ENCODE measurements around the gene B3GALT5.

The B3GALT5 gene

DNA sequence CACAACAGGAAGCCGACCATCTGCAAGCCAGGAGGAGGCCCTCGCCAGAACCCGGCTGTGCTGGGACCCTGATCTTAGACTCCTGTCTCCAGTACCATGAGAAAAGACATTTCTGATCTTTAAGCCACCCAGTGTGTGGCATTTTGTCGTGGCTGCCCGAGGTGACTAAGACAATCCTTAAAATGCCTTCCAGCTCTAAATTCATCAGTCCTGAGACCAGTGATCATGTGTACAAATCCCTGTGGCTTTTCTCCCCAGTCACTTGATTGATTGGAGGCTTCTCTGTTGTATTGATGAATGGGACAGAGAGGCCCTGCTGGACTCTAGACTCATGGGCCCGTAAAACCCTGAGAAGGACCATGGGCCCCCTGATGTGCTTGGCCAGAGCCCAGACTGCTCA, 36.1 kb downstream of the B3GALT5 start:
- no peak for DNase-seq

DNA sequence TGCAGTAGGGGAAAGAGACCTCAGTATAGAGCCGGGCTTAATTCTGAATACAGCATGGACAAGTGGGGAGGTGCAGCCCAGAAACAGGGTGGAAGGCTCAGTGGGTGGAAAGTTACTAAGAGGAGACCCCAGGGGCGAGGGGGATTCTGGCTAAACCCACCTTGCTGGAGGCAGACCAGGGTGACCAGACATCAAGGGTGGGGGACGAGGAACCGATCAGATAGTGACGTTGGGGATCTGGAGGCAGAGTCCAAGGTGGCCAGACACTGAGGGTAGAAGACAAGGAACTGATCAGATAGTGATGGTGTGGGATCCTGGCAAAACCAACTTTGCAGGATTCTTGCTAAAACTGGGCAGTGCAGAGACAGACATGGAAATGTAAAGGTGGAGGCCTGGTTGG, 36.8 kb downstream of the B3GALT5 start:
- DNase-seq, result no peak

DNA sequence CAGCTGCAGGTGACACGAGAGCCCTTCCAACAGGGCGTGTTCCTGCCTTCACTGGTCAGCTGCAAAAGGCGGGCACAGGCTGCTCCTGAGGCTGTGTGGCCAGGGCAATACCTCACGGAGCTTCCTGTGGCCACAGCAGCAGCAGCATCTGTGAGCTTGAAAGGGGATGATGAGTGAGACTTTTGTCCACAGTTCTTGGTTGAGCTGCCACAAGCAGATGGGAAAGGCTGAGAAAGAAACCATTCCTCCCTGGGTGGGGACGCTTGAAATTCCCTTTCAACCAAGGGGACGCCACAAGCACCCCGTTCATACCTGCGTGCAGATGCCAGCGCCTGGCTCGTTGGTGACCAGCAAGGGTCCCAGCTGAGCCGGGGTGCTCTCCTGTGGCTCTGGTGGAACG, 37.6 kb downstream of the B3GALT5 start:
- DNase-seq, result no peak

DNA sequence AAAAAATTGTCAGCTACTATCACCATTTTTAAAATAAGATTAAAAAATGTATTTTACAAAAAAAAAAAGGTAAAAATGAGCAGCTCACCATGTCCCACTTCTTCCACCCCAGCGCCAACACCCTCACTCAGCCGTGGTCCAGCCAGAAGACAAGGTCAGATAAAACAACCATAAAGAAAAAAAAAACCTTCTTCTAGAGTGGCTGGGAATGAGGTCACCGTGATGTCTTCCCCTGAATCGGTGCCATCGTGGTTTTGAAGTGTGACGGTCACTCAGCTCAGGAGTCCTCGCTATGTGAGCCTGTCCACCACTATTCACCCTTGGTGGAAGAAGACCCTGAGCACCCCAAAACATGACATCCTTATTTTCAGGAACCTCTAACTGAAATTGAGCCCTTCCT, 38.1 kb downstream of the B3GALT5 start:
- no peak for DNase-seq

DNA sequence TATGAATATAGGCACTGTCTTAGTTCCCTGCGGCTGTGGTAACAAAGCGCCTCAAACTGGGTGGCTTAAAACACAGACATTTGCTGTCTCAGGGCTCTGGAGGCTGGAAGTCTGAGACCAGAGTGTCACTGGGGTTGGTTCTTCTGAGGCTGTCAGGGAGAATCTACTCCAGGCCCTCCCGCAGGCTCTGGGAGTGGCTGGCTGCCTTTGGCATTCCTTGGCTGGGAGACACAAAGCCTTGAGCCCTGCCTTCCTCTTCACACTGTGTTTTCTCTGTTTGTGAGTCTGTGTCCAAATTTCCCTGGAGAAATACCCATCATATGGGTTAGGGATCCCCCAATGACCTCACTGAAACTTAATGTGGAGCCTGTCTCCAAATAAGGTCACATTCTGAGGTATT, 38.5 kb downstream of the B3GALT5 start:
- no peak for DNase-seq

DNA sequence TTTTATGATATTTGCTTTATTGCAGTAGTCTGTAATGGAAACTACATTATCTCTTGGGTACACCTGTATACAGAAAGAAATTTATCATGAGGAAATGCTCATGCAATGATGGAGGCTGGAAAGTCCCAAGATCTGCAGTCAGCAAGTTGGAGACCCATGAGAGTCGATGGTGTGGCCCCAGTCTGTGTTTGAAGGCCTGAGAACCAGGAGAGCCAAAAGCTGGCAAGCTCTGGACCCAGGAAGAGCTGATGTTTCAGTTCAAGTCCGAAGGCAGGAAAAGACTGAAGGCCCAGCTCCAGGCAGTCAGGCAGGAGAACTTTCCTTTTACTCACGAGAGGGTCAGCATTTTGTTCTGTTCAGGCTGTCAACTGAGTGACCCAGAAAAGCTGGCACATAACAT, 42.2 kb downstream of the B3GALT5 start:
- DNase-seq, result no peak

DNA sequence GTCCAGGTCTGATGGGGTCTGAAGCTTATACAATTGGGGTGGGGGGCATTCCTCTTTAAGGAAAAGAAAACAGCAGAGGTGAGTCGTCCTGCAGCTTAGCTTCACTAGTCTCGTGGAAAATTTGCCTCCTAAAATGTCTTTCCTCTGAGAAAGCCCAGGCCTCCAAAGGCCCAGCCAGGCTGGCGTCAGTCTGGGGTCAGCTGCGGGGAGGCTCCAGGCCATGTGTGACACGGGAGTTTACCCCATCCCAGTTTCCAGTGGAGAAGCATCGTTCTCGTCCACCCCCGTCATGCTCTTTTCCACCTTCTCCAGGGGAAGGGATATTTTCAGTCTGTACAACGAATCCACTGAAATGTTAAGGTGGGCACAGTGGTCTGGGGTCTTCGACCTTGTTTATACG, 42.8 kb downstream of the B3GALT5 start:
- DNase-seq, result no peak

DNA sequence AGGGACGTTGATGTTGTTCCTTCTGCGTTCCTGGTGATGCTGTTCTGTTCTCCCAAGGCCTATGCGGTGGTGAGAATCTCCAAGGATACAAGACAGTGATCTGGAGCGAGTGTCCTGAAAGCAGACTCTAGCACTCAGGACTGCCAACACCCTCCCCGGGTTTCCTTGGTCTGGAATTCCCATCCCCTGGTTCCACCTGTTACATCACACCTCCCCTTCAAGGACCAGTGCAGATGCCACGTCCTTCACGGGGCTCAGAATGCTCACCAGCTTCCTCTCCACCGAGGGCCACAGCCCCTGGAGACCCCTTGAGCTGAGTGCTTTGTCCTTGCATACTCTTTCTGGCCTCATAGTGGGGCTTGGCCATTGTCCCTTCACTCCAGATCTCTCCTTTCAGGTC, 43.5 kb downstream of the B3GALT5 start:
- DNase-seq, result no peak

DNA sequence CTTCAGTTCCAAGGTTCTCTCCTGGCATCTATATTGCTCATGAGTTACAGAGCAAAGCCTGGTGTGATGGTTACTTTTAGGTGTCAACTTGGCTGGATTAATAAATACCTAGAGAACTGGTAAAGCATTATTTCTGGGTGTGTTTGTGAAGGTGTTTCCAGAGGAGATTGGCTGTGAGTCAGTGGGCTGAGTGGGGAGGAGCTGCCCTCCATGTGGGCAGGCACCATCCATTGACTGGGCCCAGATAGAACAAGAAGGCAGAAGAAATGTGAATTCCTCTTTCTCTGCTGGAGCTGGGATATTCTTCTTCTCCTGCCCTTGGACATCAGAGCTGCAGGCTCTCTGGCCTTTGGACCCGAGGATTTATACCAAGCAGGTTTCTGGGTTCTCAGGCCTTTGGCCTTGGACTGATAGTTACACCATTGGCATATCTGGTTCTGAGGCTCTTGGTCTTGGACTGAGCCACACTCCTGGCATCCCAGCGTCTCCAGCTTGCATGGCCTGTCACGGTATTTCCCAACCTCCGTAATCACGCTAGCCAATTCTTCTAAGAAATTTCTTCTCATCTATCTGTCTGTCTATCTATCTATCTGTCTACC, 44.5 kb downstream of the B3GALT5 start:
- DNase-seq, result no peak

DNA sequence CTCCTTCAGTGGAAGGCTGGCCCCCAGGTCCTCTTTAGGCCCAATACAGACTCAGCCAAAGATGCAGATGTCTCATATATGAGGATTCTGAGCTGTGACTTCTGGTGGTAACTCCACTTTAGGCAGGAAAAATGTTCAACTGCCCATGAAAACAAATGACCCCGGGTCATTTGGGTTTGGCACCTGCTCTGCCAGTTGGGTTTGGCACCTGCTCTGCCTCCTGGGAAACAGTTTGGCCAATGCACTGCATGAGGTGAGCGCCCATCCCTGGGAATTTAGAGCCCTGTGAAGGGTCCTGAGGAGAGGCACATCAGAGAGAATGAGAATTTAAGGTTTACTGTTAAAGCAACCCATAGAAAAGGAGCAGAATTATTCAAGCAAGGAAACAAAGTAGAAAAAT, 45.3 kb downstream of the B3GALT5 start:
- no peak for DNase-seq

DNA sequence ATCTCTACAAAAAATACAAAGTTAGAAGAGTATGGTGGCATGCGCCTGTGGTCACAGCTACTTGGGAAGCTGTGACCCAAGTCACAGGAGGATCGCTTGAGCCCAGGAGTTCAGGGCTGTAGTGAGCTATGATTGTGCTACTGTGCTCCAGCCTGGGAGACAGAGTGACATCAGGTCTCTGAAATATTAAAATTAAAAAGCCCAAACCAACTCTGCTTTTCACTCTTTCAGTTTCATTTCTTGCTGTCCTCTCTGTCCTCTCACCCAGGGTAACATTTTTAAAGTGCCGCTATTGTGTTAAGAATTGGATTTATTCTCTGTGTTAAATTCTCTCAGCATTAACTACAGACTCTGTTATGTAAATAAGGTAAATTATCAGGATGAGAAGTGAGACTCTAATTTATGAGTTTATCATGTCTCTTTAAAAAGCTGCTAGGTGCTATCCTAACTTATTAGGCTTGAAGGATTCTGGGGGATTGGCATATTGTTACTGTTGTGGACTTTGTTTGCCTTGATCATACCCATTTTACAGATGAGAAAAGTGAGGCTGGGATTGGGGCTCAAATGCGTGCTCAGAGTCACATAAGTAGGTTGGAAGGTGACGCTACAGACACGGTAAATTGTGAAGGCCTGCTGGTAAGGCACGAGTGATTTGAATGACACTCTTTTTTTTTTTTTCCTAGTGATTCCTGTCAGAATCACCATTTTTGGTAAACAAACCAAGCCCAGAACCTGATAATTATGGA, 46.5 kb downstream of the B3GALT5 start:
- no peak for DNase-seq

DNA sequence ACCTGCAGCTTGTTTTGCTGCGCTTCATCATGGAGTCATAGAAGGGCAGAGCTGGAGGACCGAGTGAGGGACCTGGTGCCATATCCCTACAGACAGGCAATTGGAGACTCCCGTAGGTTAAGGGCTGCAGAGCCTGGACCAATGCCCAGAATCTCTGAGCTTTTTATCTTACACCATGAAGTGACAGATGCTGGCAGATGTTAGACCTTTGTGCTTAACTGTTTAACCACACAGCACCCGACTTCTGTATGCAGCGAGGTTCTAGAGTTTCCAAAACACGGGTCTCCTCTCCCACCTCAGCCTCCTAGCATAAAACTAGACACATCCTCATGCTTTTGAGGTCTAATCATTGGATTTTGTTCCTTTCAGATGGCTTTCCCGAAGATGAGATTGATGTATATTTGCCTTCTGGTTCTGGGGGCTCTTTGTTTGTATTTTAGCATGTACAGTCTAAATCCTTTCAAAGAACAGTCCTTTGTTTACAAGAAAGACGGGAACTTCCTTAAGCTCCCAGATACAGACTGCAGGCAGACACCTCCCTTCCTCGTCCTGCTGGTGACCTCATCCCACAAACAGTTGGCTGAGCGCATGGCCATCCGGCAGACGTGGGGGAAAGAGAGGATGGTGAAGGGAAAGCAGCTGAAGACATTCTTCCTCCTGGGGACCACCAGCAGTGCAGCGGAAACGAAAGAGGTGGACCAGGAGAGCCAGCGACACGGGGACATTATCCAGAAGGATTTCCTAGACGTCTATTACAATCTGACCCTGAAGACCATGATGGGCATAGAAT, 47.6 kb downstream of the B3GALT5 start:
- no peak for DNase-seq

DNA sequence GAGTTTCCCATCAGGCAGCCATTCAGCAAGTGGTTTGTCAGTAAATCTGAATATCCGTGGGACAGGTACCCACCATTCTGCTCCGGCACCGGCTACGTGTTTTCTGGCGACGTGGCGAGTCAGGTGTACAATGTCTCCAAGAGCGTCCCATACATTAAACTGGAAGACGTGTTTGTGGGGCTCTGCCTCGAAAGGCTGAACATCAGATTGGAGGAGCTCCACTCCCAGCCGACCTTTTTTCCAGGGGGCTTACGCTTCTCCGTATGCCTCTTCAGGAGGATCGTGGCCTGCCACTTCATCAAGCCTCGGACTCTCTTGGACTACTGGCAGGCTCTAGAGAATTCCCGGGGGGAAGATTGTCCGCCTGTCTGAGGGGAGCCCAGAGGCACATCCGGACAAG, 48.4 kb downstream of the B3GALT5 start:
- DNase-seq, result no peak

DNA sequence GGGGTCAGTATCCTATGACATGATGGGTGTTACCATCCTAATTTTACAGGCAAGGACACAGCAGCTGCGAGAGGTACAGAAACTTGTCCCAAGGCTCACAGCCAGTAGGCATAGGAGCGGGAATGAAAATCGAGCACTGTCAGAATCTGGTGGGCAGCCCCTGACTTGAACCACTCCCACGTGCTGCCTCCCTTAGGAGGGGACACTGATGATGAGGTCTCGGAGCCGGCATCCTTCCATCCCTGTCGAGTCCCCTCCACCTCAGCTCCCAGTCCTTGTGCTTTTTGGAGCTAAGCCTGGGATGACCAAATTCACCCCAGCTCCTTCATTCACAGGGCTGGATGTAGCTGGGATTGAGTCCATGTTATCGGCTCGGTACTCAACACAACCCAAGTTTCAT, 49.0 kb downstream of the B3GALT5 start:
- DNase-seq, result no peak

DNA sequence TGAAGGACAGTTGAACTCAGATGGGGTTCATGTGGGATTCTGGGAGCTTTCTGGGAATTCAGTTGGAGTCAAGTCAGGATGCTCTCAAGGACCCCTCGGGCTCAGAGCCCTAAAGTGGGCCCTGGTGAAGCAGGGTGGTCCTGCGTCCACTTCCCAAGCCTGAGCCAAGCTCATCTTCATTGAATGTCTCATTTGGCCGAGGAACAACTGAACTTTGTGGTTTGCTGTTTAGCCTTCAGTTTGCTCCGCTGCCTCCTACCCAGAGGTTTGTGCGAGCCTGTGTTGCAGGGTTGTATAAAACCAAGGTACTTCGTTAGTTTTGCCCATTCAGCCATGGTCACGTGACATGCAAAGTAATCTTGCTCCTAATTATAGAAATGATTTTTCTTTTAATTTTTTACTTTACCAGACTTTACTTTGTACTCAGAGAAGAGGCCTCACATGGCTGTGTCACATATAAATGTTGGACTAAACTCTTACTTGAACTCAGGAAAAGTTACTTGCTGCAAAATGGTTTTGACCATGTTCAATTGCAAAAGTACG, 49.7 kb downstream of the B3GALT5 start:
- DNase-seq, result no peak

DNA sequence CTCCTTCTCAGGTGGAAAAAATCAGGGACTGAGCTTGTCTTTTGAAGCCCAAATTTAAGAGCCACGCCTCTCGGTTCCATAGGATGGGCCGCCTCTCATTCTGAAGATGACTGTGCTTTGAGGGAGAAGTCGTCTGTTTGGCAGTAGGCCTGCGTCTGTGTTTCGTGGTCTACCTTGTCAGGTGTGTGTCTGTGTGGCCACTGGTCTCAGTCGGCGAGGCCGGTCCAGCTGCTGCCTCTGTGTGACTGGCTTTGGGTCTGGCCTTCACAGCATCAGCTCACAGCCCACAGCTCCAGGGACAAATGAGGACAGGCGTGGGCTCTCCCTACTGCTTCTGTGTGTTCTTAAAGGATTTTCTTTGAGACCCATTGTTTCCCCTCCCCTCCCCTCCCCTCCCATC, 50.3 kb downstream of the B3GALT5 start:
- DNase-seq, result no peak

DNA sequence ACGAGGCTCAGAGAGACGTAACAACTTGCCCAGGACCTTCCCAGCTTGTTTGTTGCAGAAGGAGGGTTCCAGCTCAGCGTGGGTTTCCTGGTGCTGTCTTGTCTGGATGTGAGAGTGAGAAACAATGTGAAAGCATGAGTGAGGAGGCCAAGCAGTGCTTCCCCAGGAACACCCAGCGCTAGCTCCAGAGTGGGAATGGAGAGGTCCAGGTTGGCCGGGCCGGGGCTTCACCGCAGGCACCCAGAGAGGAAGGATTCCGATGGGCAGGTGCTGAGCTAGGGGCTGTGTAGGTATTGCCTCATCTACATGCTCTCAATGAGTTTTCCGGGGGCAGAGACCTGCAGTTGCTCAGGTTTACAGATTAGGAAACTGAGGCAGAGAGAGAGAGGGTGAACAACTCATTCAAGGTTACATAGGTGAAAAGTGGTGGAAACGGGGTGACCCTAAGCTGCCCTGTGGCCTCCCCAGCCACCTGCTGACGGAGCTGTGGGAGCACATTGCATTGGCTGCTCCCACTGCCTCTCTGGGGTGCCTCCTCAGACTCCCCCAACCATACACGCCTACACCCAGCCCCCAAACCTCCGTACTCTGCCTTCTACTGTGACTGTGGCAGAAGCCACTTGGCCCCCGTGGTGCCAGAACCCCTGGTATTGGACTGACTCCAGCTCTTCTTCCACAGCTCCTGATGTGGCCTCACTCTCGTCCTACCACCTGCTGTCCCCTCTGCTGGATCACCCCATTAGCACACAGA, 51.2 kb downstream of the B3GALT5 start:
- no peak for DNase-seq

DNA sequence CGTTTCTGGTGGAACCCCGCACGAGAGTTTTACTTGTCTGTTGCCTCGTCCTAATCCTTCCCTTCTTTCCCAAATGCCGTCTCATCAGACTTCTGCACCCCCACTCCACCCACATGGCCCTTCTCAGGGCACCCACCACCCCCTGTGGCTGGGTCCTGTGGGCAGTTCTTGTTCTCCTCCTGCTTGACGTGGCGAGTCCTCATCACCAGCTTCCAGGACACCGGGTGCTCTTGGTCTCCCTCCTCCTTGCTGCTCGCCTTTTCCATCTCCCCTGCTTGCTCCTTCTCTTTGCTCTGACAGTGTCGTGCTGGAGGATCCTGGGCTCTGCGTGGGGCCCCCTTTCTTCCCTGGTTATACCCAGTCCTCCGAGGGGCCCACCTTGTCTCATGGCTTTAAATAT, 51.8 kb downstream of the B3GALT5 start:
- DNase-seq, result no peak

DNA sequence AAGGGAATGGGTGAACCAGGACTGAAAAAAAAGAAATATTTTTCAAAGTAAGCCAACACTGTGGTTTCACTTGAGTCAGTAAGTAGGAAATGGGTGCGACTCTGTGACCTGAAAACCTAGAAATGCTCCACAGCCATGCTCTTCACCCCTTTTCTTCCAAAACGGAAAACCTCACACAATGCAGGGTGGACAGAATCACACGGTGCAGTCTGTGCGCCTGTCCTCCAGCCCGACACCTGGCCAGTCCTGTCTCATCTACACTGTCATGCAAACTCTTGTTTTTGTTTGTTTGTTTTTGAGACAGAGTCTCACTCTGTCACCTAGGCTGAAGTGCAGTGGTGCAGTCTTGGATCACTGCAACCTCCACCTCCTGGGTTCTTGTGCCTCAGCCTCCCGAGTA, 53.3 kb downstream of the B3GALT5 start:
- DNase-seq, result no peak

DNA sequence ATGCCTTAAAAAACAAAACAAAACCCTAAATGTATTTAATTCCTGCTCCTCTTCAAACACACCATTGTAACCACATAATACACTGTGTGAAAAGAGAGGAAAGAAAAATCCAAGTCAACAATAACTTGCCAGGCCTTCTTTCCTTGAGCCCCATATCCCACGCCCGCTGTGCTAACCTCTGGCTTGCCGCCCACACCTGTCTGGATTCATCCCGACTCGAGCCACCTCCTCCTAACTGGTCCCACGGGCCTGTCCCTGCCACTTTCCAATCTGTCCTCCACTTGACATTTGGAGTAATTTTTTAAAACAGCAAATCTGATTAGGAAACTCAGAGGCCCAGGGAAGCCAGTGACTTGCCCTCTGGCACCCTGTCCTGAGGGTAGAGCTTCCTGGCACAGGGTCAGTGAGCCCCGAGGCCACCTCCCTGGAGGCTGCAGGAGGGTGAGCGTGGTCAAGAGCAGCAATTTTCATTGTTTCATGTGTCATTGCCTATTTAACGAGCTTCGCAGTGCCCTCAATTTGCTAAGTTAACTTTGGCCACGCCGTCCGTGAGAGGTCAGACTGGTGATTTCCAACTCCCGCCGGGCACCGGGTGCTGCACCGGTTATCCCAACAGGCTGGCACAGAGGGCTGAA, 54.1 kb downstream of the B3GALT5 start:
- no peak for DNase-seq

DNA sequence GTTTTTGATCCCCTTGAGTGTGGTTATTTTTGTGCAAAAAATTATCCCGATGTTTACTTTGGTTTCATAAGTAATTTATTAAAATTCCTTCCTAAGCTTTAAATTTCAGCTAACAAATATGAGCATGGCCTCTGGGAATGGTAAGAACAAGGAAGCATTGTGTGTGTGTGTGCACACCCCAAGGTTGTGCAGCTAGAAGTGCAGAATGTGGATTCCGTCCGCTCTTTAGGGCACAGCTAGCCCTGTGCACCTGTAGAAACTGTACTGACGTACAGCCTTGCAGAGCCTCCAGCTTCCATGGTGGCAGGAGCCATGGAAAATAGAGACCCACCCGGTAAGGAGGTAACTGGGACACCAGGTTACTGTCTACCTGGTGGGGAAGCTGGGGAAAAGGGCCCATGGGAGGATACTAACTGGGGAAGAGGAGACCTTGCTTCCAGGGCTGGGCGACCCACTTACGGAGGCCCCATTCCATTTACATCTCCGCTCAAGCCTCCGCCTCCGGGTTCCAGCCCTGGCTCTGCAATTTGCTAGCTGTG, 54.7 kb downstream of the B3GALT5 start:
- no peak for DNase-seq

DNA sequence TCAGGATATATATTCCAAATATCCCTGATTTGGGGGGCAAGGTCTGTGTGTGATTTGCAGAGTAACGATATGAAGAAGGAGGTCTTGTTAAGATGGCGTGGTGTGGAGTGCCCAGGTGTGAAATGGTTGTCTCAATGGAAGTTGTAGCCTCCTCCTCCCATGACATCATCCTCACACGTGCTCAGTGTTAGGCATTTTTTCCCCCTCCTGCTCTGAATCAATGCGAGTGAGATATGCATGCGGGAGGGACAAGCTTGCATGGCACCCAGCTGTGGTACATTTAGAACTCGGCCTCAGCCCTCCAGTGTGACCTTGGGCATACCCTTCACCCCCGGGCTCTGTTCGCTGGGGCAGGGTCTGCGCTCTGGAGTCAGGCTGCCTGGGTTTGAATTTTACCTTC, 55.6 kb downstream of the B3GALT5 start:
- no peak for DNase-seq
